ENCODE data around the gene C1orf35.

DNA sequence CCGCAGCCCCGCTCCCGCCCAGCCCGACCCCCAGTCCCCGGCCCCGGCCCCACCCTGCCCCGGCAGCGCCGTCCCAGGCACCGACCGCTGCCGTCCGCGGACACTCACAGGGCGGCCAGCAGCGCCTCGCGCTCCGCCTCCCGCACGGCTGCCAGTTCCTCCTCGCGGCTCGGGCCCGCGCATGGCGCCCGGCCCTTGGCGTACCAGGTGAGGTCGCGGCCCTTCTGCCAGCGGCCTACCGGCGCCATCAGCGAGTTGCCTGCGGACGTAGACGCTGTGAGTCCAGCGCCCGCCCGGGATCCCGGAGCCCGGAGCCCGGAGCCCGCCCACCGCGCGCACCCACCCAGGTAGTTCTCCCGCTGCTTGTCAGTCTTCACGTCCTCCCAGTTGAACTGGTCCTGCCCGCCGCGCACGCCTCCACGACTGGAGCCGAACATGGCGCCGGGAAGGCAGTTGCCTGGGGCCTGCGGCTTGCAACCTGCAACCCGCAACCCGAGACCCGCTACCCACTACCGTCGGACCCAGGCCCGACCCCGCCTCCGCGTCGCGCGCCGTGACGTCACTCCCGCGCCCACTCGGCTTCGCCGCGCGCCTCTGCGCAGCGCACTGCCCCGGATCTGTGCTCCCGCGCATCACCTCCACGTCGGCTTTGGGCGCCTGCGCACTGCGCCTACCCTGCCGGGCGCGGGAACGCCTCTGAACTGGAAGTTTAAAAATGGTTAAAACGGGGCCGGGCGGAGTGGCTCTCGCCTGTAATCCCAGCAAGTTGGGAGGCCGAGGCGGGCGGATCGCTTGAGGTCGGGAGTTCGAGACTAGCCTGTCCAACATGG is at the start of gene C1orf35:
- TF ChIP-seq, protein P1, sequence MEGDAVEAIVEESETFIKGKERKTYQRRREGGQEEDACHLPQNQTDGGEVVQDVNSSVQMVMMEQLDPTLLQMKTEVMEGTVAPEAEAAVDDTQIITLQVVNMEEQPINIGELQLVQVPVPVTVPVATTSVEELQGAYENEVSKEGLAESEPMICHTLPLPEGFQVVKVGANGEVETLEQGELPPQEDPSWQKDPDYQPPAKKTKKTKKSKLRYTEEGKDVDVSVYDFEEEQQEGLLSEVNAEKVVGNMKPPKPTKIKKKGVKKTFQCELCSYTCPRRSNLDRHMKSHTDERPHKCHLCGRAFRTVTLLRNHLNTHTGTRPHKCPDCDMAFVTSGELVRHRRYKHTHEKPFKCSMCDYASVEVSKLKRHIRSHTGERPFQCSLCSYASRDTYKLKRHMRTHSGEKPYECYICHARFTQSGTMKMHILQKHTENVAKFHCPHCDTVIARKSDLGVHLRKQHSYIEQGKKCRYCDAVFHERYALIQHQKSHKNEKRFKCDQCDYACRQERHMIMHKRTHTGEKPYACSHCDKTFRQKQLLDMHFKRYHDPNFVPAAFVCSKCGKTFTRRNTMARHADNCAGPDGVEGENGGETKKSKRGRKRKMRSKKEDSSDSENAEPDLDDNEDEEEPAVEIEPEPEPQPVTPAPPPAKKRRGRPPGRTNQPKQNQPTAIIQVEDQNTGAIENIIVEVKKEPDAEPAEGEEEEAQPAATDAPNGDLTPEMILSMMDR (IDR thresholded peaks at IDR 0.05), result peak in 1 of 4 experiments; percentile 39
- TF ChIP-seq POLR2A (IDR thresholded peaks at IDR 0.05), result peak; percentile 53 to 77

All from uterus (tissue), 2 donors.